Activated naive CD4-positive, alpha-beta T cell treated with Interleukin-2 at 50 U/mL for 16 hours (primary cell): ENCODE measurements around the gene CAMK2D.

Experiments used
- DNase-seq: peaks from one replicate; pipeline ENCODE4 v3.0.0-alpha.2; 2020

The CAMK2D gene

DNA sequence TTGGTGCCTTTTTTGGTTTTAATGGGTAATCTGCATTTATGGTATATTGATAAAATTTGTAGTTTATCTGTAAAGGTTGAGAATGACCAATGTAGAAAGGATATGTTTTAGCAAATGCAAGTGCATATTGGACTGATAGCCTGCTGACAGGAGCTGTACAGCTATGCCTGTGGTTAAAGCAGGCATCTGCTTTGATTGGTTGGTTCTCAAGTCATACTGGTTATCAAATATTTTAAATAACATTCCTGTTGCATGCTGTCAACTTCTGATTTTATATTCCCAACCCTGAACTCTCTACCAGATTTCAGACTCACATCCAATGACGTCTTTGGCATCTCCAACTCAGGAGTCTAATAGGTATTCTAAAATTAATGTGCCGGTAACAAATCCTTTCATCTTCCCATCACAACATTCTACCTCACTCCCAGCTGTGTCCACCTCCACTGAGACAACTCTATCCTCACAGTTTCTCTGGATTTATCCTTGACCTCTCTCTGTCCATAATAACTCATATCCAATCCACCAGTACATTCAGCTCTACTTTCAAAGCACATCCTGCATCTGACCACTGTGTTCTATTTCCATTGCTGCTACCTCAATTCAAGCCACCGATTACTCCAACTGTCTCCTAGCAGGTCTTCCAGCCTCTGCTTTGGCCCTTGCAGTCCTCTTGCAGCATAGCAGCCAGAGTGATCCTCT is 125.7 kb downstream of the CAMK2D start:
- DNase-seq: no peak

- DNase-seq: no peak
These were observed 127.2 kb downstream of the CAMK2D start for GRCh38 chr4:113634081-113634969.

DNA sequence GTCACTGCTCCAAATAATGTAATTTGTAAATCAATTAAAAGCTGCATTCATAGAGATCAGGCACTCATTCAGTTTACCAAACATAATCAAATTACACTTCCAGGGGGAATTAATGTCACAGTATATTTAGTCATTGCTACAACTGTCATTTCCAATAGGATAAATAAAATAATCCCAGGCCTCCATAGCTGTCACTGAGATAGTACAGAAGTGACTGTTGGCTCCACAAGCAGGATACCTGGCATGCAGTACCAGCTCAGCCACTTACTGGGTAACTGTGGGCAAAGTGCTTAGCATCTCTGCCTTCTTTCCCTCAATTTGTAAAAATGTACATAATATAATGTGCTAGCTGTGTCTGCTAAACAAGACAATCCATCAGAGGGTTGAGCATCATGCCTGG is 128.1 kb downstream of the CAMK2D start:
- DNase-seq: no peak

DNA sequence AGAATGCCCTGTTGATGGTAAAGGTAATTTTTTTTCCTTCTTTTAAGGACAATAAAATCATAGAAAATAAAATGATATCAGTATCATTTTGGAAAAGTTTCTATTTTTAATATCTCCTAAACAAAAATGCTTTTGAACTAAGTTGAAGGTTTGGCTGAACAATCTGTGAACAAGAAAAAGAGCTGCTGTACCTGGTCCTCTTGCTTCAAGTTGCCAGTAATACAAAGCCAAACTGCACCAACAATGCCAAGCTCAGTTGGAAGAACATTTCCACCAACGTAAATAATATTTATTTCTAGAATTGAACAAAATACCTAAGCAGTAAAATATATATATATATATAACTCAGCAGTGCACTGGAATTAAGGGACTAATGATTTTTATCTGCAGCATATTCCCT is 132.8 kb downstream of the CAMK2D start:
- no peak for DNase-seq

DNA sequence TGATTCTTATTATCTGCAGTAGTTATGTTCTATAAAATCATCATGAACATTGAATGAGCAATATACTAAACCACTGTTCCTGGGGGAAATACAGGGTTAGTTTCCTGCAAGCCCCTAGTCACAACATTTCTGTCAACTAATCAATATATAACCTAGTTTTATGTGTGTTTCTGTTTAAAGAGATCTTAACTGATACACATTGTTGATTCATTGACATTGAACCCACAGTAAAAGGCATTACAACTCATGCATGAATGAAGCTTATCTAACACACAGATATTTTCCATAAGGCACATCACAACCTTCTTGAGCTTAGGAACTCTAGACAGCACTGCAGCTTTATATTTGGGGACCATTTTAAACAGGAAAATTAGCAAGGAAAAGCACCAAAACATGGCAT is 134.2 kb downstream of the CAMK2D start:
- DNase-seq: no peak

DNA sequence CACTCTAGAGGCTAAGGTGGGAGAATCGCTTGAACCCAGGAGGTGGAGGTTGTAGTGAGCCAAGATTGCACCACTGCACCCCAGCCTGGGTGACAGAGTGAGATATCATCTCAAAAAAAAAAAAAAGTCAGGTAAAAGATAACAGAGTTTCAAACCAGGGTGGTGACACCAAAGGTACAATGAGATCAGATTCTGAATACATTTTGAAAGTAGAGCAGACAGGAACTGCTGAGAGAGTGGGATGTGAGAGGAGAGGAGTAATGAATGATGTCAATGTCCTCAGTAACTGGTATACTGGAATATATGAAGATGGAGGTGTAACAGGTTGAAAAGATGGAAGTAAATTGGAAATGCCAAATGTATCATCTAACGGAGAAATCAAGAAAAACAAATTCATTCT is 135.6 kb downstream of the CAMK2D start:
- DNase-seq: no peak

GRCh38 chr4:113623274-113623894 is 138.2 kb downstream of the CAMK2D start:
- DNase-seq: no peak

GRCh38 chr4:113621633-113622032 is 139.9 kb downstream of the CAMK2D start:
- no peak for DNase-seq

- no peak for DNase-seq
These were observed 141.5 kb downstream of the CAMK2D start for GRCh38 chr4:113620032-113620431.

GRCh38 chr4:113619526-113619925 is 142.0 kb downstream of the CAMK2D start:
- no peak for DNase-seq

- no peak for DNase-seq
These were observed 143.3 kb downstream of the CAMK2D start for GRCh38 chr4:113618205-113618604.

GRCh38 chr4:113617195-113617594 is 144.3 kb downstream of the CAMK2D start:
- no peak for DNase-seq

DNA sequence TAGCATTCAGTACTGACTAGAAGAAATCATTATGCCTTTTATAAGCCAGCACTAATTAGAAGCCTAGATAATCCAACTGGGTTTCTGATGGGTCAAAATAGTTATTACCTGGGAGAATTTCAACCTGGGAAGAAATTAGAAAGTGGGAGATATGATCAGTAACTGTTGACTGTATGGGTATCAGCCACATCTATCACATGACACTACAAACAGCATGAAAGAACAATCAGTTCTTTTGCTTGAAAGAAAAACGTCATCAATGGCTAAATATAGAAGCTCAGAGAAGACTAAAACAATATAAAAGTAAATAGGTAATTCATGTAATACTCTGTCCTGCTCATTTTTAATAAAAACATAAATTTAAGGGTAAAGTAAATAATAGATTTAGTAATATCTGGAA is 145.1 kb downstream of the CAMK2D start:
- DNase-seq: no peak

DNA sequence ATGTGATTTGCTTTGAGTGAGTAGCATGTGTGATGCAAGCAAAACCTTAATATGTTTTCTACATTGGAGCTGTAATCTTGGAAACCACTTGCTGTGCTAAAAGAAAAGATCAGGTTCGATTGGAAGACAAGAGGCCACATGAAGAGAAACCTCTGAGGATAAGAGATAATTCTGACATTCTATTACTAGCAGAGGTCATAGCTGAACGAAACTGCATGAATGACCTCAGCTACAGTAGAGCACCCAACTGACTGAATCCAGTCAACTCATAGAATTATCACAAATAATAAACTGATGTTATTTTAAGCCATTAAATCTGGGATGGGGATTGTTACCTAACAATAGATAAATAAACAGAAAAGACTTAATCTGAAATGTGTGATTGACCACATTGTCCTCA is 147.1 kb downstream of the CAMK2D start:
- DNase-seq: no peak

GRCh38 chr4:113613503-113613902 is 148.0 kb downstream of the CAMK2D start:
- DNase-seq: no peak

- no peak for DNase-seq
These were observed 151.0 kb downstream of the CAMK2D start for GRCh38 chr4:113610537-113610936.

GRCh38 chr4:113607998-113608397 is 153.5 kb downstream of the CAMK2D start:
- DNase-seq: no peak

- no peak for DNase-seq
These were observed 154.3 kb downstream of the CAMK2D start for GRCh38 chr4:113607147-113607720.

- no peak for DNase-seq
These were observed 156.6 kb downstream of the CAMK2D start for GRCh38 chr4:113604955-113605354.

DNA sequence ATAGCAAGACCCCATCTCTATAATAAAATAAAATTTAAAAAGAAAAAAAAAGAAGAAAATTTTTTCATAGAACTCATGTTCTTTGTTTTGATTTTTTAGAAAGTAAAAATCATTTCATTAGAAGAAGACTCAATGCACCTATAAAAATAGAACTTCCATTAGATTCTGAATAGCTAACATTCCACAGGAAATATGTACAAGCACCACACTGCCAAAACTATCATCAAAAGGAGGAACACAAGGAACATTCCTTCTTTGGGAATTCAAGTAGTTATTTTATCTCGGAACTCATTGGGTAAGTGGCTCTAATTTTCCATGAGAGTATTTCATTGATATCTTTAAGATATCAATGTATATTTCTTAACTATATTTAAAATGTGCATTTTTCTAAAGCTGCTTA is 157.6 kb downstream of the CAMK2D start:
- no peak for DNase-seq

- no peak for DNase-seq
These were observed 158.8 kb downstream of the CAMK2D start for GRCh38 chr4:113602646-113603228.

GRCh38 chr4:113601636-113602035 is 159.9 kb downstream of the CAMK2D start:
- no peak for DNase-seq

DNA sequence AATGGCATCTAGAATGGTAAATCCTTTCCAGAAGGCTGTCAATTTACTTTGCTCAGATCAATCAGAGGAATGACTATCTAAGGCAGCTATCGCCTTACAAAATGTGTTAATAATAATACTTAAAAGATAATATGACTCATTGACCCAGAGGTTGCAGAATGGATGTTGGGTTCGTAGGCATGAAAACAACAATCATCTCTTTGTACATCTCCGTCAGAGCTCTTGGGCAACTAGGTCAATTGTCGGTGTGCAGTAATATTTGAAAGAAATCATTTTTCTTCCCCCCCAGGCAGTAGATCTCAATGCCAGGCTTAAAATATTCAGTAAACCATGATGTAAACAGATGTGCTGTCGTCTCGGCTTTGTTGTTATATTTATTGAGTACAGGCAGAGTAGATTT is 165.1 kb downstream of the CAMK2D start:
- no peak for DNase-seq
